GM18526 (cell line): Measurements from ENCODE around the gene LRRK2.

Source experiments
- POLR2A ChIP-seq: IDR thresholded peaks from 3 replicates; pipeline ENCODE4 v1.6.1; 2011; ENCODE audit not compliant: insufficient read length; ENCODE audit errors: extremely low read depth

Gene LRRK2

DNA sequence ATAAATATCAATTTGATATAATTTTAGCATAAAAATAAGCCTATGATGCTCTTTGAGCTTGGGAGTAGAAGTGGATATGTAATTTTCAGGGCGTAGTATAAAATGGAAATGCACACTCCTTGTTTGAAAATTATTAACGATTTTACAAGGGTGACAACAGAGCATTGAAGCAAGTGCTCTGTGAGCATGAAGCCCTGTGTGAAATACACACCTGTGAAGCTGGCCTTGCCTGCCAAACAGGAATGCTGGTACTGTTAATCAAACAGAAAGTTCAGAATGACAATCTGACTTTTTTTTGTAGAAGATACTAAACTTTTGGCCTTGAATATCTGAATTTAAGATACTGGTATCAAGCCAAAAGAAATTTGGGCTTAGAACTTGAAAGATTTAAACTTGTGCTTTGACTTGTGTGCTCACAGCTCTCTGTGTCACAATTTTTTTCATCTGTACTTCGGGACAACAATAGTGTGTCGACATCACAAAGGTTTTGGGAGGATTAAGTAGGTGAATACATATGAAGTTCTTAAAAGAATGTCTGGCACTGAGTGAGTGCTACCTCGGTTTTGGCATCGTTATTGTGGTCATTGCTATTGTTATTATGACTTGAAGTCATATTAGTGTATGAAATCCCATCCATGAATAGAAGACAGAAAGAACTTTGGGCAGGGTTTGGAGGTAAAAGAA is 47.3 kb downstream of the LRRK2 start:
- TF ChIP-seq POLR2A, result no peak

DNA sequence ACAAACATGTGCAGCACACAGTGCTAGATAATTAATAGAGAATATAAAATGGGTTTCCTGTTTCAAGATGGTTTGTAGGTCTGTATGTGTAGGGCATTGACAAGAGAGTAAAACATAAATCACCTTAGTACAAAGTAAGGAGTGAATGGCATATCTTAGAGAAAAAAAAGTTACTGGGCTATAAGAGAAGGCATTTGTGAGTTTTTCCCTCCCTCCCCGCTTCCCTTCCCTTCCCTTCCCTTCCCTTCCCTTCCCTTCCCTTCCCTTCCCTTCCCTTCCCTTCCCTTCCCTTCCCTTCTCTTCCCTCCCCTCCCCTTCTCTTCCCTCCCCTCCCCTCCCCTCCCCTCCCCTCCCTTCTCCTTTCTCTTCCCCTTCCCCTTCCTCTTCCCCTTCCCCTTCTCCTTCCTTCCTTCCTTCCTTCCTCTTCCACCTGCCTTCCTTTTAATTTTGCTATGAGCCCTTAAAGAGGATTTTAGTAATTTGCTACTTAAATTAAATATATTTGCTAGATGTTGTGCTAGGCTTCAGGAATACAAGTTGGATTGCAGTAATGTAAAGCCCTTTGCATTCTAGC is 57.1 kb downstream of the LRRK2 start:
- no peak for TF ChIP-seq POLR2A

DNA sequence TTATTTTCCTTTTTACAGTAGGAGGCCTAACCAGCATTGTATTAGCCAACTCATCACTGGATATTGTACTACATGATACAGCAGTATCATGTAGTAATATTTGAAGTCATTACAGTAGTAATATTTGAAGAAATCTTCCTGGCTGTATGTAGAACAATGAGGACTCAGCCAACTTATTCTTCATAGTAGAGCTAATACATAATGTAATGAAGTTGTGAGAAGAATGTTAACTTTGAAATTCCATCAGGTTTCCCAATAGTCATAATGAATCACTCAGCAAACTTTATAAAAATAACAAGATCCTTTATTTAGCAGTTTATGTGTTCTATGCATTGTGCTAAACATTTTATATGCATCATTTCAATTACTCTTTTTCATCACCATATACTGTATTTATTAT is 61.8 kb downstream of the LRRK2 start:
- no peak for TF ChIP-seq POLR2A

DNA sequence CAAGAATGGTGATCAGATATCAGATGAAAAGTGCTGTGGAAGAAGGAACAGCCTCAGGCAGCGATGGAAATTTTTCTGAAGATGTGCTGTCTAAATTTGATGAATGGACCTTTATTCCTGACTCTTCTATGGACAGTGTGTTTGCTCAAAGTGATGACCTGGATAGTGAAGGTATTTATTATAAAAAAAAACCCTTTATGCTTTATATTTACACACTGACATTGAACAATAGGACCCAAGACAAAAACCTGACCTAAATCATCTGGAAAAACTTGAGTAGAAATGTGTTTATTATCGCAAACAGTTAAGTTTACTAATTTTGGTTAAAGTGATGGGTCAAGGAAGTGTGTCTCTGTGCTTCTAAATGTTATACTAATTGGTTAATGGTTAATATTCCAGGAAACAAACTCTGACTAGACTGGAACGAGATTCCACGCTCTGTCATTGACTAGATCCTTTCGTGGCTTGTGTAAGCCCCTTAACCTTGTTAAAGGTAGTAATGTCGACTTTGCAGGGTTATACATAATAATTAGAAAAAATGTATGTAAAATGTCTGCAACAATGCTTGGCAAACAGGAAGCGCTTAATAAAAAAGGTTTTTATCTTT is 62.7 kb downstream of the LRRK2 start:
- no peak for TF ChIP-seq POLR2A

DNA sequence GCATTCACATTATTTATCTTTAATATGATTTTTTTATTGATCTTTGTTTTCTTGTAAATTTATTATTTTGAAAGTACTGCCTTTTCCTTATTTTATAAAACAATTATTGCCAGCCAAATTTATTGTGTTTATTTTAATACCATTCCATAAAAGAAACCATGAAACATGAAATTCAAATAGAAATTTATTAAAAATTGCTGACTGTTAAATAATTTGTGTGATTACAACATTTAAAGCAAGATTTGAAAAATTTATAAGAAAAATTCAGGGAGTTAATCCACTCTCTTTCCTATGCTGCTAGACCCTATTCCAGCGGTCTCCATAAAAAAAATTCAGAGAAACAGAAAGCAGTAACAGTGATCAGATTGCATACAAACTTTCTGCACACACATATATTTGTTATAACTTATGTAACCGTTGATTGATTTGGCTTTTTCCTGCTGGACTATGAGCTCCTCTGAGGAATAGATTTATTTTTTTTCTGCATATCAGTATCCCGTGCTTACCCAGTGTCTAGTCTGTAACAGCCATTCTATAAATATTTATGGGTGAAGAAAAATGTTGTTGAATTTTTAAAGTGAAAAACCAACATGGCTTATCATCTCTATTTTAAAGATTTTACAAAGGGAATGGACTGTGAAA is 68.1 kb downstream of the LRRK2 start:
- no peak for TF ChIP-seq POLR2A

DNA sequence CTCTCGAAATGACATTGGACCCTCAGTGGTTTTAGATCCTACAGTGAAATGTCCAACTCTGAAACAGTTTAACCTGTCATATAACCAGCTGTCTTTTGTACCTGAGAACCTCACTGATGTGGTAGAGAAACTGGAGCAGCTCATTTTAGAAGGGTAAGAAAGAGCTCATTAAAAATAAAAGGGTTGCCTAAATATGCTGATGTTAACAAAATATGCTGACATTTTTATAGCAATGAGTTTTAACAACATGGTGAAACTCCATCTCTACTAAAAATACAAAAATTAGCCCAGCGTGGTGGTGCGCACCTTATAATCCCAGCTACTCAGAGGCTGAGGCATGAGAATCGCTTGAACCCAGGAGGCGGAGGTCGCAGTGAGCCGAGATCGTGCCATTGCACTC is 73.5 kb downstream of the LRRK2 start:
- no peak for TF ChIP-seq POLR2A

DNA sequence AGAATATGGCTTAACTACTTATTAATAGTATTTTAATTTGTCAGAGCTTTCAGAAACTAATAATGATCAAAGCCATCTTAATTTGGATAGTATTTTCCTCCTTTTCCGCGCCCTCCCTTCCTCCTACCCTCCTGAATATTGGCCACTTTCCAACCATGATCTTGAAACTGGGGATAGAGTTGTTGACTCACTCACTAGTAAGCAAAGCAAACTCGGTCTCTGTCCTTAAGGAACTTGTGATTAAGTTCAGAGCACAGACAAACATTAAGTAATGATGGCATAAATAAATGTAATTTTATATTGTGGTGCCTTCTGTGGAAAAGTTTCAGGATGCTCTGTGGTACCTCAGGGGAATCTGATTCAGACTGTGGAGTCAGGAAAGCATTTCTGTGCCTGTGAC is 75.7 kb downstream of the LRRK2 start:
- TF ChIP-seq POLR2A, result no peak

DNA sequence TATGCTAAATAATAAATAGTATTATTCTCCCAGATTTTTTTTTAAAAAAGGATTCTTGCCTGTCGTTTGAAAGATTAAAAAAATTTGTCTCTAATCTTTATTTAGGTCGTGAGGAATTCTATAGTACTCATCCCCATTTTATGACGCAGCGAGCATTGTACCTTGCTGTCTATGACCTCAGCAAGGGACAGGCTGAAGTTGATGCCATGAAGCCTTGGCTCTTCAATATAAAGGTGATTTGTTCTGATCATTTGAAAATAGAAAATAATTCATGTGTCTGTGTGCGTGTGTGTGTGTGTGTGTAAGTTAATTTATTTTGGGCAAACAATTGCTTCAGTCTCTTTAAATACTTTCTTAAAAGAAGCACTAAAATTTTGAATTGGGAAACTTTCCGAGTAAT is 84.2 kb downstream of the LRRK2 start:
- no peak for TF ChIP-seq POLR2A

DNA sequence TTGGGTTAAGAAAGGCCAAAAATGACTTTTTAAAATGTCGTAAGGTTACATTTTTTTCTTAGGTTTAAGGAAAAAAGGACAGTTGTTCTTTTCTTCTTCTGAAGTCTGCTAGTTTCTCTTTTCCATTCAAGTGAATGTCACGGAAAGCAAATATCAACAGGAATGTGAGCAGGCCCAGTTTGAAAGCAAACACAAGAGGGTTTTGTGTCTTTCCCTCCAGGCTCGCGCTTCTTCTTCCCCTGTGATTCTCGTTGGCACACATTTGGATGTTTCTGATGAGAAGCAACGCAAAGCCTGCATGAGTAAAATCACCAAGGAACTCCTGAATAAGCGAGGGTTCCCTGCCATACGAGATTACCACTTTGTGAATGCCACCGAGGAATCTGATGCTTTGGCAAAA is 85.4 kb downstream of the LRRK2 start:
- TF ChIP-seq POLR2A, result no peak

DNA sequence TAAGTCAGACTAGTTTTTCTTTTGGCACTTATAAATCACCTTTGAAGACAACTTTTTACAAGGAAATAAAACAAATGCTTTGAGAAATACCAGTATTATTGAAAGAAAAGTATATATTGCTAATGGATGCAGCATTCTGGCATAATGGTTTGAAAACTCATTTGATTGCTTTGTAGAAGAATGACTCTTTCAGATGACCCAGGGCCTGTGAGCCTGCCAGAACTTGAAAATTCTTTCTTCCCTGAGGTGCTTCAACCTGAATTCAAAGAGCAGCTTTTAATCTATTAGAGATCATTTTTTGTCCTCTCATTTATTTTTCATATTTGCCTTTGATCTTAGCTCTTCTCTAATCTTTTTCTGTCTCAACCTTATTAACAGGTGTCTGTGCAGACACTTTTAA is 87.4 kb downstream of the LRRK2 start:
- no peak for TF ChIP-seq POLR2A

DNA sequence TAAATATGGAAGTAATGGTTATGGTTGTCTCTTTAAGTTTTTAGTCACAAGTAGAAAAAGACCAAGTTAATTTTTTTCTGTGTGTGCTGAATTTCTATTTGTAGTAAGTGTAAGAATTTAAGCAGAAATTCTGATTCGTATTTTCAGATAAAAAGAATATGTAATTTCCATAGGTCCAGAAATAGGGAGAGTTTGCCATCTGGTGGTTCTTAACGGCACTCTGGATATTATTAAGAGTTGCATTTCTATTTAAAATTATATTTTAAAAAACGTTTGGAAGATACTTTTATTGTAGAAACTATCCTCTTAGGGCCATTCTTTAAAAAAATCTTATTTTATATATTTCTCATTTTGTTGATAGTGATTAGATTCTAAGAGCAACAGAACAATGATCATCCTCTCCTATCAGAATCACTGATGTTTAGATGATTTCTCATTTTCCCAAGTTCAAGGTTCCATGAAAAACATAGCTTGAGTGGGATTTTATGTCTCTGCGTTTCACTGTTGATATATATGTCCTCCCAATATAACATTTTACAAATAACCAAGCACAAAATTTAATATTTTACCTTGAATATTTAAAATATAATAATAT is 88.3 kb downstream of the LRRK2 start:
- TF ChIP-seq POLR2A, result no peak

DNA sequence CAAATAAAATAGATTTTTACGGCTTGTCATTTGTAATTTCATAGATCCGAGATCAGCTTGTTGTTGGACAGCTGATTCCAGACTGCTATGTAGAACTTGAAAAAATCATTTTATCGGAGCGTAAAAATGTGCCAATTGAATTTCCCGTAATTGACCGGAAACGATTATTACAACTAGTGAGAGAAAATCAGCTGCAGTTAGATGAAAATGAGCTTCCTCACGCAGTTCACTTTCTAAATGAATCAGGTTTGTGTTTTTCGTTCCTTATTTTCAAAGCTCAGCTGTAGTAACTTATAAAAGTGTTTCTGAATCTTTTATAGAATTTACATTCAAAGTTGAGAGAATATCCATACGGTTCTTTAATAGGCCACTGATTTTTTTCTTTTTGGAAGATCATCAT is 89.1 kb downstream of the LRRK2 start:
- no peak for TF ChIP-seq POLR2A

DNA sequence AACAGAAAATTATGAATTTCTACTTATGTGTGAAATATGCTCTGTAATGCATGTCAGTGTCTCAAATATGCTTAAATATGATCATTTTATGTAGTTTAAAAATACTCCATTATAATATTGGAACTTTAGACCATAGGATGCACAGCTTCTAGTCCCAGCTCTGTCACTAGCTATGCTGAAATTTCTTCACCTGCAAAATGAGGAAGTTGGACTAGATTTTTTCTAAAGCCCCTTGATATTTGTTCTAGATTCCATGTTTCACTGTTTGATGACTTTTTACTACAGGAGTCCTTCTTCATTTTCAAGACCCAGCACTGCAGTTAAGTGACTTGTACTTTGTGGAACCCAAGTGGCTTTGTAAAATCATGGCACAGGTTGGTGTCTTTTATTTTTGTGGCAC is 90.1 kb downstream of the LRRK2 start:
- TF ChIP-seq POLR2A, result no peak

DNA sequence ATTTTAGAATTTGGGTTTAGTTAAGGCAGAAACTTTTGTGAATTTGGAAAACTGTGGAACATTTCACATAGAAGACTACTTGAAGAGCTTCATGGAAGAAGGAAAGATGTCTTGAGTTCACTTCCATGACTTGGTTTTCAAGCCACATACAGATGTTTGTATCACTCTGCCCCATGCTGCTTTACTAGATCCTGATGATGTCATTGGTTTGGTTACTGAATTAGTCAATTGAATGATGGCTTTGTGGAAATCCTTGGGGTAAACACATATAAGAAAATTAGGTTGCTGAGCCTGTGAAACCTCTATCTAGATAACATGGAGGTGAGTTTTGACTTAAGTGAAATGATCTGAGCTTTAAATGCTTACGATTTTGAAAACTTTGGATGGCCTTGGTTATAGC is 90.6 kb downstream of the LRRK2 start:
- no peak for TF ChIP-seq POLR2A

DNA sequence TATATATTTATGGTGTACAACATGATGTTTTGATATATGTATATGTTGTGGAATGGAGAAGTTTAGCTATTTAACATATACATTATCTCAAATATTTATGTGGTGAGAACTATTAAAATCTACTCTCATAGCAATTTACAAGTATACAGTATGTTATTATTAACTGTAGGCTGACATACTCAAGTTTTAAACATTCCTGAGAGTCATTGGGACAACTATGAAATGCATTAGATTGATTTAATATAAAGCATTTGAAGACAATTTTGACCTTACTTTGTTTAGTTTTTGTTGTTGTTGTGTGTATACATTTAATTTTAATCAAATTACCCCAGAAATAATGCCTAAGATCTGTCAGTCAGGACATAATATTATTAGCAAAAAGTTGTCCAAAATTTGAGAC is 99.5 kb downstream of the LRRK2 start:
- no peak for TF ChIP-seq POLR2A
